ENCODE data around the gene DFFB.

The DFFB gene

GRCh38 chr1:3876716-3877115 lies 19.4 kb downstream of the DFFB start:
- DNase-seq: no peak

- no peak for DNase-seq
Observed at GRCh38 chr1:3879099-3879498, 21.8 kb downstream of the DFFB start.

GRCh38 chr1:3879787-3880428 lies 22.6 kb downstream of the DFFB start:
- no peak for DNase-seq

GRCh38 chr1:3880429-3881192 lies 23.3 kb downstream of the DFFB start:
- no peak for DNase-seq

- no peak for DNase-seq
Observed at GRCh38 chr1:3881193-3881480, 23.9 kb downstream of the DFFB start.

GRCh38 chr1:3883194-3883925 lies 26.1 kb downstream of the DFFB start:
- DNase-seq: no peak

GRCh38 chr1:3884966-3885365 lies 27.7 kb downstream of the DFFB start:
- no peak for DNase-seq

GRCh38 chr1:3885611-3886010 lies 28.3 kb downstream of the DFFB start:
- no peak for DNase-seq

GRCh38 chr1:3886106-3886670 lies 28.9 kb downstream of the DFFB start:
- DNase-seq: no peak

GRCh38 chr1:3886691-3887090 lies 29.4 kb downstream of the DFFB start:
- no peak for DNase-seq

GRCh38 chr1:3888301-3888700 lies 31.0 kb downstream of the DFFB start:
- DNase-seq: no peak

- no peak for DNase-seq
Observed at GRCh38 chr1:3889936-3890335, 32.7 kb downstream of the DFFB start.

- DNase-seq: no peak
Observed at GRCh38 chr1:3890389-3891328, 33.4 kb downstream of the DFFB start.

GRCh38 chr1:3891329-3891865 lies 34.1 kb downstream of the DFFB start:
- DNase-seq: no peak

- no peak for DNase-seq
Observed at GRCh38 chr1:3892748-3893147, 35.5 kb downstream of the DFFB start.

- DNase-seq: no peak
Observed at GRCh38 chr1:3893190-3893589, 35.9 kb downstream of the DFFB start.

- no peak for DNase-seq
Observed at GRCh38 chr1:3894626-3895278, 37.5 kb downstream of the DFFB start.

GRCh38 chr1:3895279-3895950 lies 38.1 kb downstream of the DFFB start:
- DNase-seq: no peak

- DNase-seq: no peak
Observed at GRCh38 chr1:3895951-3896325, 38.7 kb downstream of the DFFB start.

GRCh38 chr1:3896396-3897000 lies 39.2 kb downstream of the DFFB start:
- no peak for DNase-seq

- no peak for DNase-seq
Observed at GRCh38 chr1:3898475-3898735, 41.1 kb downstream of the DFFB start.

Measured in NCI-H2081 treated with DMSO at 0.1 percent for 48 hours (cell line).